HG02623 (cell line): ENCODE results near the gene SPTBN1.
A peak's percentile ranks its signal among the peaks of the same experiment; 100 is the strongest.

ENCODE experiments used
- ATAC-seq: cut with Tn5 transposase; IDR thresholded peaks from one replicate; pipeline ENCODE4 v1.9.1; 2021; ENCODE audit warnings: moderate library complexity; ENCODE audit not compliant: unreplicated experiment

SPTBN1 gene

DNA sequence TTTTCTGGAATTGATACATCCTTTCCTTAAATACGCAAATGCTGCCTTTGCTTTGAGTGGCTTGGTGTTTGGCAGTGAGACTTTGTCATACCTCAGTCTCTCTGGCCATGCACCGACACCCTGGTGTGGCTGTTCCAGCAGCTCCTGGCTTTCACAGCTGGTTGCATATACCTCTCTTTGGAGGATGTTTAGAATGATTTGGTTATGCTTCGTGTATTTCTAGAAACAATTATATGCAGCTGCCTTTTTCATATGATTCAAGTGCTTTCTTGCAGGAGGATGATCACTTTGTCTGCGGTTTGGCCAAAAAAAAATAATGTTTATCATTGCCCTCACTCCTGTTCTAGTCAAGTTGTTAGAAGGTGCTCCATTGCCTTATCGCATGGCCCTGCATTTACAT is 172.3 kb downstream of the SPTBN1 start:
- no peak for ATAC-seq

DNA sequence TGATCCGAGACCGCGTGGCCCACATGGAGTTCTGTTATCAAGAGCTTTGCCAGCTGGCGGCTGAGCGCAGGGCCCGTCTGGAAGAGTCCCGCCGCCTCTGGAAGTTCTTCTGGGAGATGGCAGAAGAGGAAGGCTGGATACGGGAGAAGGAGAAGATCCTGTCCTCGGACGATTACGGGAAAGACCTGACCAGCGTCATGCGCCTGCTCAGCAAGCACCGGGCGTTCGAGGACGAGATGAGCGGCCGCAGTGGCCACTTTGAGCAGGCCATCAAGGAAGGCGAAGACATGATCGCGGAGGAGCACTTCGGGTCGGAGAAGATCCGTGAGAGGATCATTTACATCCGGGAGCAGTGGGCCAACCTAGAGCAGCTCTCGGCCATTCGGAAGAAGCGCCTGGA is 172.8 kb downstream of the SPTBN1 start:
- ATAC-seq: no peak

DNA sequence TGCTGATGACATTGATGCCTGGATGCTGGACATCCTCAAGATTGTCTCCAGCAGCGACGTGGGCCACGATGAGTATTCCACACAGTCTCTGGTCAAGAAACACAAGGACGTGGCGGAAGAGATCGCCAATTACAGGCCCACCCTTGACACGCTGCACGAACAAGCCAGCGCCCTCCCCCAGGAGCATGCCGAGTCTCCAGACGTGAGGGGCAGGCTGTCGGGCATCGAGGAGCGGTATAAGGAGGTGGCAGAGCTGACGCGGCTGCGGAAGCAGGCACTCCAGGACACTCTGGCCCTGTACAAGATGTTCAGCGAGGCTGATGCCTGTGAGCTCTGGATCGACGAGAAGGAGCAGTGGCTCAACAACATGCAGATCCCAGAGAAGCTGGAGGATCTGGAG is 173.3 kb downstream of the SPTBN1 start:
- no peak for ATAC-seq

DNA sequence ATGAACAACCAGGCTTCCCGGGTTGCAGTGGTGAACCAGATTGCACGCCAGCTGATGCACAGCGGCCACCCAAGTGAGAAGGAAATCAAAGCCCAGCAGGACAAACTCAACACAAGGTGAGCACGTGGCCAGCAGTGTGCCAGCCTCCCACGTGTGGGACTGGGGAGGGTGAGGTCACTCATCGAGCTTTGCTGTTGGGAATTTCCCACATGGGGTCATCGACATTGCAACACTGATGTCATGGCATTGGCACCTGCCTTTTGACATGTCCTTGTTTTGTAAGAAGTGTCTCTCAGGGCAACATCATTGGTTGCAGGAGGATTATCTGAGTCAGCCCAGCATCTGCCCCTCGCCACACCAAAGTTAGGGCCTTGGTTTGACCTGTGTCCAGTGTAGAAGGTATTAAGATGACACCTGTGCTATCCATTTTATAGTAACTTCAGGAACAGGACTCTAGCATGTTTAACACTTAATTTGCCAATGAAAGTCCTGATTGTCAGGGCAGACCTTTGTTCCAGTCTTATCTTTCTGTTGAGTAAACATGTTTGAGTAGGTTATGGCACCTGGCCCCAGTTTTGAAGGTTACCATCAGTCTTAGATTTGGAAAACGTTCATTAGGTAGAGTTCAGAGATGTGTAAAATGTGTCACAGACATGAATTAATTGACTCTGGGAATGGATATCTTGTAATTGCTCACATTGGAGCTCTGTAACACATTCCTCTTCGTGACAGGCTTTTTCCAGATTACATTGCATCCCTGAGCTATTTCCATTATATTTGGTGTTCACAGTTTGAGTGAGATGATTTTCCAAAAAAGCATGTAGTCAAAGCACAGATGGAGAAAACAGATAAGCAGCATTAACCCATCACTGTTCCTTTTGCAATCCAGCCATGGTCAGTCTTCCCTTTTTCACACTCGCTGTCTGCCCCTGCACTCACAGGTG is 174.1 kb downstream of the SPTBN1 start:
- ATAC-seq: no peak

DNA sequence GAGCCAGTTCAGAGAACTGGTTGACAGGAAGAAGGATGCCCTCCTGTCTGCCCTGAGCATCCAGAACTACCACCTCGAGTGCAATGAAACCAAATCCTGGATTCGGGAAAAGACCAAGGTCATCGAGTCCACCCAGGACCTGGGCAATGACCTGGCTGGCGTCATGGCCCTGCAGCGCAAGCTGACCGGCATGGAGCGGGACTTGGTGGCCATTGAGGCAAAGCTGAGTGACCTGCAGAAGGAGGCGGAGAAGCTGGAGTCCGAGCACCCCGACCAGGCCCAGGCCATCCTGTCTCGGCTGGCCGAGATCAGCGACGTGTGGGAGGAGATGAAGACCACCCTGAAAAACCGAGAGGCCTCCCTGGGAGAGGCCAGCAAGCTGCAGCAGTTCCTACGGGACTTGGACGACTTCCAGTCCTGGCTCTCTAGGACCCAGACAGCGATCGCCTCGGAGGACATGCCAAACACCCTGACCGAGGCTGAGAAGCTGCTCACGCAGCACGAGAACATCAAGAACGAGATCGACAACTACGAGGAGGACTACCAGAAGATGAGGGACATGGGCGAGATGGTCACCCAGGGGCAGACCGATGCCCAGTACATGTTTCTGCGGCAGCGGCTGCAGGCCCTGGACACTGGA is 174.9 kb downstream of the SPTBN1 start:
- no peak for ATAC-seq

DNA sequence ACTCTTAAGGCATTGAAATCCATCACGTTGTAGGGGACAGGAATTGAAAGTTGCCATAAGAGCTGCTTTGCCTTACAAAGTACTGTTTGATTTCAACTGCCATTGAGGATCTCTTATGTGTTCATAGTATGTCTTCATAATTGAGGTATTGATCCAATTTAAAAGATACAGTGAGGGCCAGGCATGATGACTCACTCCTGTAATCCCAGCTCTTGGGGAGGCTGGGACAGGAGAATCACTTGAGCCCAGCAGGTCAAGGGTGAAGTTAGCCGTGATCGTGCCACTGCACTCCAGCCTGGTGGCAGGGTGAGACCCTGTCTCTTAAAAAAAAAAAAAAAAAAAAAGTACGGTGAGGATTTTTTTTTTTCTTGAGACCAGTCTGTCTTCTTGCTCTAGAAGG is 175.6 kb downstream of the SPTBN1 start:
- no peak for ATAC-seq

DNA sequence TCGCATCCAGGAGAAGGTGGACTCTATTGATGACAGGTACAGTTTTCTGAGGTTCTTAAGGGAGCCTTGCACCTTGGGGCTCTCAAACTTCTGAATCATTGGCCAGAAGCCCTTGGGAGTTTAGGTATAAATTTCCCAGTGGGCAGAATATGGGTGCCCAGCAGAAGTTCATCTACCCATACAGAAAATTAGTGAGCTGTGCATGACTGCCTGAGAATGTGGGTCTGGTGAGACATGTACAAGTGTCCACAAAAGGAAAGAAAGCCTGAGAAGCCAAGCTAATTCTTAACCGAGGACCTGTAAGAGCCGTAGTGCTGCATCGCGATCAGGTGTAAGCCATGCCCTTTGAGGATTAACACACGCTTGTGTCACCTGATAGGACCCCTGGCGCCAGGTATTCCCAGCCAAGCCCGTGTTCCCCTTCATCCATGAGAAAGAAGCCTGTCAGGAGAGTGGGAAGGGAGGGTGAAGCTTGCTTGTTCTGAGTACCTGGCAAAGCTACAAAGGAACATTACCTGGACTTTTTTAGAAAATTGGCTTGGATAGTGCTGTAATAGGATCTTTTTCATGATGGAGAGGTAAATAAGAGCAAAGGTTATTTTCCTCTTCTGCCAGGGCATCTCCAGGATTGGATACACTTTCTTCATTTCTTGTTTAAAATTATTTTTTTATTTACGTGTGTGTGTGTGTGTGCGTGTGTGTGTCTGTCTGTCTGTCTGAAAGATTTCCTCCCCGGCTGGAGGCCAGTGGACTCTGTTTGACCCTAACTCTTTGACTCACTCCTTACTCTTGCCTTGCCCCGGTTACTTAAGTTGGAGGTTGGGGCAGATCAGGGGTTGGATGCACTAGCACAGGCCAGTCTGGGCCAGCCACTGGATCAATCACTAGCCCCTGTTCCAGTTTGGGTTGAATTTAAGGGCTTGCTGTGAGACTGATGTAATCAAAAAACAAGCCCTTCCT is 176.9 kb downstream of the SPTBN1 start:
- no peak for ATAC-seq

DNA sequence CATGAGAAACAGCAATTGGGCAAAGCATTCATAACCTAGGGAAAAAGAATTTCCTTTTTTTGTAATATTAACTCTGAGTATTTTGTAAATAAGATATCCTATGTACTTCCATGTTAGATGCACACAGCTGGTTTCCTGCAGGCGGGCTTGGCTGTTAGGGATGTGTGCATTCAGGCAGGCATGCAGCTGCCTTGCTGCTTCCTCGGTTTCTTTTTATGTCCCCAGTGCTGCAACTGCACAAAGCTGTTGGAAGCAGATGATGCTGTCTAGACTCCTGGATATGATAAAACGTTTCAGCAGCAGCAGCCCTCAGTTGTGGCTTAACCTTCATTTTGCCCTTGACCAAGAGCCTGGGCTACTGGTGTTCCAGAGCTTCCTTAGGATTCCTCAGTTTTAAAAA is 177.9 kb downstream of the SPTBN1 start:
- no peak for ATAC-seq

DNA sequence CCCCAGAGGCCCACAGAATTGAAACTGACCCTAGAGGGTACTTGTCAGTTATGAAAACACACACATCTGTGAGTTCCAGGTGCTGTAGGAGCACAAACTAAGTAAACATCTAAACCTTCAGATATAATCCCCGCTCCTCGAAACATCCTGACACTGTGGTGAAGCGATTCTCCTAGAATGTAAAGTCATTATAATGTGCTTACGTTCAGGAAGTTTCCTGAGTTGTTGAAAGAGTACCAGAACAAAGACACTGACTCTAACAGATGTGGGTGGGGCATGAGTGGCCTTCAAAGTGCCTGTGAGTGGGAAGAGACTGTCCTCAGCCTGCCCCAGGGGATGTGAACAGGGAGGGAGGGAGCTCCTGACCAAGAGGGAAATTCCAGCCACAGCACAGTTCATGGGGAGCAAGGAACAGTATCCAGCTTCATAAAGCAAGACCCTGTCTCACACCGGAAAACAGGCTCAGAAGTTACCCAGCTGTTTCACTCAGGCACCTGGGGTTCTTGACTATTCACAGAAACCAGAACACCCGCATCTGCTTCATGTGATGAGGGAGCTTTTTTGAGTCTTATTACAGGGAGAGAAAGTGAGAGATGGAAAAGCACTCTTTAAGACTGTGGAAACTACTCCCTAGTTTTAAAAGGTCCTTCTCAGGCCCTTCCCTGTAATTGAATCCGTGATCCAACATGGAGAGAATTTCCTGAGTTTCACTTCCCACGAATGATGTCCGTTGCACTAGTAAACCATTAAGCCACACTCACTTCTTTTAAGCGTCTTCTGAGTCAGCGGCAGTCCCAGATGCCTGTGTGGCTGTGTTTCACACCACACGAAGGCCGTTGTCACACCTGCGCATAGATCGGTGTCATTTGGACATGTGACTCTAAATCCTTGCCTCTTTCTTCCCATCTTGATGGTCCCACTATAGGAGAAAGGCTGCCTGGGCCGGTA is 178.7 kb downstream of the SPTBN1 start:
- peak; percentile 71 for ATAC-seq

DNA sequence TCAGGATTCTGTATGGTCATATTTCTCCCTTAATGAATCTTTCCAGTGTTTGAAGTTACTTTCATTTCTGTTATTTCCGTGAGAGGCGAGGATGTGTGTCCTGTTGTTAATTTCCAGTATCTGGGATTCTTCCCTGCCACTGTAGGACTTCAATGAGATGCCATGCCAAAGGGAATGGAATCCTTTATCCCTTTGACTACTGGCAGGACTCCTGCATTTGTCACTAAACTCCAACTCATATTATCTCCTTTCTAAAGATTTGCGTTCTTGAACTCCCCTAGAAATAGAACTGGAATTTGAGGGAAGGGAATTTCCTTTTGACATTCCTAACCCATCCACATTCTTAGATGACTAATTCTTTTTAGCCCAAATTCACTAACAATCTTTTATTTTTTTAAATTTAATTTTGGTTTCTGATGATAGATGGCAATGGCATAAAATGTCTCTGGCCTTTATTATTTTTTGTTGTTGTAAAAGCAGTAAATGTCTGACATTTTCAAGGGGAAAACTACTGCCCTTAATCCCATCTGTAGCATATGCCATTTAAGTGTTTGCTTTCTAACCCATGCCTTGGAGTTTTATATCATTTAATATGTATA is 179.5 kb downstream of the SPTBN1 start:
- no peak for ATAC-seq

DNA sequence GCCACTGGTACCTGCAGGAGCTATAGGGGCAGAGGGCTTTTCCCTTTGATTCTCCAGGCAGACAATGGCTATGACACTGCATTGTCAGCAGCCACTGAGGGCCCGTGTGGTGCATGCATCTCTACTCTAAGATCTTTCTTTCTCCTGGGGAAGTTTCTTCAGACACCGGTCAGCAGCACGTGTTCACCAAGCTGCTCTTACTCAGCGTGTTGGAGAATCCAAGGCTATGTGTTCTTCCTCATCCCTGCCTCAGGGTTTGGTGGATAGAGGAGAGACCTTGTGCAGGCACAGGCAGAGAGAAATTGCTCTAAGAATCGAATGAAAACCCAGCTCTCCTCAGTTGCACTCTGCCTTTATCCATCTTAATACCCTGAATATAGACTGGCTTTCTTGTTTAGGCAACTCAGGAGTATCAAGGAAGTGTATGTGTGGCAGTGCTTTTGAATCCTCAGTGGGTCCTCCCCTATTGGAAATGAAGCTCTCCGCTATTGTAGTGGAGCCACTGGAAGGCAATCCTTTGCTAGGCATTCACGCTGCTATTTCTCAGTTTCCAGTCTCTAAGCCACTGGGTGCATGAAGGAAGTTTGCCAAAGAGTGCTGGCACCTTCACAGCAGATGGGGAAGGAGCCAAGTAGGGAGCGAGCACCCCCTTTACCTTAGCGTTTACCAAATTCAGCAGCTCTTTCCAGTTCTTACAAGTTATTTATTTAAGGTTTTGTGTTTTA is 180.4 kb downstream of the SPTBN1 start:
- ATAC-seq: no peak

DNA sequence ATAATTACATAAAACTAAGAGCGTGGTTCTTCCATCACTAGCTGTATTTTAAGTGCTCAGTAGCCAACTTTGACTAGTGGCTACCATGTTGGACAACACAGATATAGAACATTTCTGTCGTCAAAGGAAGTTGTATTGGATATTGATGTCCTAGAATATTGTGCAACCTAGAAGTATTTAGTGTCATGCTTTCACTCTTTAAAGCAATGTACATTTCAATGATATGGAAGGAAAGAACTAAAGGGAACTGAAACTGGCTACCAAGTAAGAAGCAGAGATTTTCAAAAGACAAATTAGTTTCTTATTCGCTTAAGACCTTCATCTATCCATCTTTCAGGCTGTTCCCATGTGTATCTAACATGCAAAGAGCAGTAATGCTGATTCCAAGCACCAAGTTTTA is 182.0 kb downstream of the SPTBN1 start:
- ATAC-seq: no peak

DNA sequence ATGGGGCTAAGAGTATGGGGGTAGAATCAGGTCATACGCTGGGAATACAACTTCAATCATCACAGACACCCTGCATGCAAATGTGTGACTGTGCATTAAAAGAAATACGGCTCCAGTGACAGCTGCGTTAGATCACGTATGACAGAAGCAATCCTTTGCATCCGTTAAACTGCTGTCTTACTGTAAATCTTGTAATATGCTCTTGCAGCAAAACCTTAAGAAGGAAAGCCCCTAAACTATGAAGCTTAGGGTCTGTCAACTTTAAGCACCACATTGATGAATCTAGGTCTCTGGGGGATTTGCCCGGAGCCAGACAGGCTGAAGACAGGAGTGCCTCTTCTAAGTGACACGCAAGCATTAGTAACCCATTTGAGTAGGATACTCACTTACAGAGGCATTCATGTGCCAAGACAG is 182.7 kb downstream of the SPTBN1 start:
- ATAC-seq: no peak

DNA sequence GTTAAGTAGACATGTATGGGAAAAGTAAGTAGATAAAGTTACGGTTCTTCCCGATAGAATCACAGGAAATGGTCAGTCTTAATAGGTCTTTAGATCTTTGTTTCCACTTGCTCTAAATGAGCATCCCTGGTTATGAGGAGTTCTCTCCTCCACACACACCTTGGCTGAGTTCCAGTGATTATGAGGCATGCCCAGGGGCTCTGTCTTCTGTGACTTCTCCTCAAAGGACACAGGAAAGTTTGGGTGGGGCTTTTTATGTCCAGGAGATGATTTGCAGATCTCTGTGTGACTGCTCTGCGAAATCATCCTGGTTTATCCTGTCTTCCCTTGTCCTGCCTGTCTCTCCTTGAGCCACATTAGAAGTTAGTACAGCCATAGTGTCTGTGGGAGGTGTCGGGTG is 183.5 kb downstream of the SPTBN1 start:
- no peak for ATAC-seq

DNA sequence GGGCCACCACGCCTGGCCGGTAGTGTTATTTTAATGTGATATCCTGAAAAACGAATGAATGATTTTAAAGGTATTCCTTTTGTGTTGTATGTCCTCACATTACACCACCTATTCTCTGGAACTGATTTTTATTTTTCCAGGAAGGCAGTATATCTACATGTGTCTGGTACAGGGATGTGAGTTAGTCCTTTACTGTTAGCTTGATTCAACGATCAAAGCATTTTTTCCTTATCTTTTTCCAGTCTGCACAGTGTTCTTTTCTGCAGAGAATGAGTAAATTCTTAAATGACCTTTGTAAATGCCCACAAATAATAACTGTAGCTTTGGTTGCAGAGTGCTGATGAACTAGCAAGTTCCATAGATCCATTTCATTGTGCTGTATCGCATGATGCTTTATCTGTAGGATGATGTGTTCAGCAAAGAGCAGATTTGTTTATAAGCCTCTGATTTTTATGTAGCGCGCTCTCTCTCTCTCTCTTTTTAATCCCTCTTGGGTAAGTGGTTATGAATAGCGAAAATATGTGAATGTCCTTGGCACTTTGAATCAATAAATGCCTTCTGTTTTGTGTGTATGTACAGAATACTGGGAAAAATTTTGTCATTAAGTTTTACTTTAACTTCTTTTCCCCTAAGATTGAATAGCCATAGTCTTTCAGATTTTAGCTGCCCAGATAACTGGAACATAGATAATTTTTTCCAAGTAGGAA is 184.9 kb downstream of the SPTBN1 start:
- ATAC-seq: no peak

DNA sequence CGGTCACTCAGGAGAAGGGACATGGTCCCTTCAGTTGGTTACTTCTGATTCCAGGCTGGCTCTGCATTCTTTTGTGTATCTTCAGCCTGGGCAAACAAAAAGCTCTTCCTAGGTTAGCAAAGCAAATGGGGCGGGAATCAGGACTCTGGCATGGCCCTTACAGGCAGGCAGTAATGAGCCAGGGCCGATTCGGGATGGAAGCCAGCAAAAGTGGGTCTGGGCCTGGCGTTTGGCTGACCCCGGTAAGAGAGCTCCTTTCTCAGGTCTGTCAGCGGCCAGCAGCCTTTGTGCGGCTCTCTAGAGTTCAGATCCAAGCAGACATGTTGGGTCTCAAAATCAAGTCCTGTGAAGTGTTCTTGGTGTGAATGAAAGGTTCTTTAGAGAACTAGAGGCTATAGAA is 185.9 kb downstream of the SPTBN1 start:
- no peak for ATAC-seq

DNA sequence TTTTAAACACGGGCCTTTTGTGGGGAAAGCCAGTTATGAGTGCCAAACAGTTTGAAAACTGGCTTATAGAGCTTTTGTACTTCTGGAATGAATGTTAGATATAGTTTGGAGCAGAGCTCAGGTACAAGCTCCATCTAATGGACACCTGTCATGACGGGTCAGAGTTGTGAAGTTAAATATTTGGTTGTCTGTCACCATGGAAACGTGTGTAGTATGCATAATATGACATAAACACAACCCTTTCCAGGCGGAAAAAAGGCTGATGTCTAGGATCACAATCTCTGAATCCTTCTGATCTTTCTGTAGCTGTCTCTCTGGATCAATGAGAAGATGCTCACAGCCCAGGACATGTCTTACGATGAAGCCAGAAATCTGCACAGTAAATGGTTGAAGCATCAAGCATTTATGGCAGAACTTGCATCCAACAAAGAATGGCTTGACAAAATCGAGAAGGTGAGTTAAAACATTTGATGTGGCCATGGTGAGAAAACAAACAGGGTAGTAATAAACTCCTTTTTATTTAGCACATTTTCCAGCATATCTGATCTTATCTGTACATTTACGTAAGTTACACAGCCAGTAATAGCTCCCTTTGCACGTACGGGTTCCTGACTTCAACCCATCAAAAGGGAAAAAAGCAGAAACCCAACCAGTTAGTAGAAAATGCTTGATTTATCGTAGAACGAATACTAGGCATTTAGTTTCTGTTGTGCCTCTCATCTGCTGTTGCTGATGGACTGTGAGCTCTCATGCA is 186.7 kb downstream of the SPTBN1 start:
- ATAC-seq: no peak

DNA sequence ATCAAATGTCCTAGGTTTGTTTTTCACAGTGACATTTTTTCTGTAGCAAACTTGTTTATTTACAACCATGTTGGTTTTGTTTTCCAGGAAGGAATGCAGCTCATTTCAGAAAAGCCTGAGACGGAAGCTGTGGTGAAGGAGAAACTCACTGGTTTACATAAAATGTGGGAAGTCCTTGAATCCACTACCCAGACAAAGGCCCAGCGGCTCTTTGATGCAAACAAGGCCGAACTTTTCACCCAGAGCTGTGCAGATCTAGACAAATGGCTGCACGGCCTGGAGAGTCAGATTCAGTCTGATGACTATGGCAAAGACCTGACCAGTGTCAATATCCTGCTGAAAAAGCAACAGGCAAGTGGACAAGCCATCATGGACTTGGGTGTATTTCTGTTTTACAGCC is 188.1 kb downstream of the SPTBN1 start:
- no peak for ATAC-seq
